Pancreas (tissue), 10 donors: ENCODE measurements around the gene TMEM220. TPM values are rescaled to one million over a fixed set of nuclear protein-coding genes. Genes with fewer than 3 reads are reported as not detected.

Experiments used
- ATAC-seq, 4 donors: fragments of 200-7000 bp; cut with Tn5 transposase; one replicate each; pipeline versions ENCODE4 v1.8.0 to v1.9.1; 2020; ENCODE audit warnings: mild to moderate bottlenecking in 4 of 4, moderate library complexity in 4 of 4
- DNase-seq, 6 donors: peaks; one replicate each; pipeline ENCODE4 v3.0.0-alpha.2; 2020
- FAIRE-seq: peaks from 2 replicates; lab custom pipeline; 2012; peaks lifted over from hg19 to GRCh38; lab: Jason Lieb, UNC
- H3K27ac ChIP-seq, 4 donors: fragments of 200-600 bp; sonication (generic); 1 replicate in 3 of 4; 2 replicates in 1 of 4; pipeline versions ENCODE4 v1.5.0 to v1.8.0; 2020
- H3K27me3 ChIP-seq, 4 donors: fragments of 200-600 bp; one replicate each; pipeline ENCODE4 v1.8.0; 2021
- H3K36me3 ChIP-seq, 3 donors: fragments of 200-600 bp; sonication (generic) in 1 of 3; one replicate each; pipeline versions ENCODE4 v1.5.0 to v1.8.0; 2020 to 2021
- H3K4me1 ChIP-seq, 3 donors: fragments of 200-600 bp; one replicate each; pipeline ENCODE4 v1.8.0; 2021
- H3K4me3 ChIP-seq, 4 donors: fragments of 200-600 bp; sonication (generic) in 2 of 4; one replicate each; pipeline versions ENCODE4 v1.5.0 to v1.8.0; 2020 to 2021
- H3K9me3 ChIP-seq, 4 donors: fragments of 200-600 bp; one replicate each; pipeline ENCODE4 v1.8.0; 2021
- CTCF ChIP-seq, 4 donors: fragments of 200-600 bp; sonication (generic) in 3 of 4; IDR thresholded peaks; one replicate each; pipeline versions ENCODE4 v1.5.0 to v1.8.0; 2021; ENCODE audit warnings: antibody characterized with exemption in 4 of 4
- WGBS, 2 donors: extraction: QIAGEN DNeasy Blood & Tissue Kit; methylation state at CpG; one replicate each; pipeline ENCODE4 v1.1.7; 2013; 5-methylcytosine and 5-hydroxymethylcytosine counted together
- intact Hi-C, 3 donors: fragments of 100-400 bp; cut with DNase I; formaldehyde crosslinking; loops; one replicate each; pipeline versions ENCODE4 v1.11.1 to v1.14.2; 2022
- polyA plus RNA-seq, 2 donors: library from polyadenylated mRNA; stranded (reverse); fragments of 200-250 nt; gene quantifications; one replicate each; pipeline ENCODE4 v1.2.3, GENCODE V29; 2013
- total RNA-seq, 6 donors: library from RNA; stranded (reverse); fragmentation: NEBNext Ultra II Directional in 4 of 6; extraction: Animal tissue kit (Norgen Biotek cat#: 25700) in 4 of 6; gene quantifications; one replicate each; pipeline versions ENCODE4 v1.2.1 to v1.2.4, GENCODE V29; 2021 to 2023
- donor health status: healthy with polysubstance abuse.
- donor health status: DM: no; HTN: no; CAD: no; lungs with moderate emphysema.
- donor health status: DM: no; HTN: no; CAD: no.
- donor health status: control.
- donor health status: control.
- donor health status: Bipolar disorder and iron deficiency.
- donor health status: DM: yes; HTN: yes; CAD: no.
- donor health status: DM: no; HTN: no; CAD: no.
- donor health status: DM: no; HTN: no; CAD: no.
- donor health status: DM: yes; HTN: yes; CAD: no.

Gene TMEM220
- total and polyA plus RNA-seq, 8 donors, result 3.0 to 12.4 (median 8.2) TPM

- DNase-seq, result no peak
- no peak for TF ChIP-seq CTCF (IDR thresholded peaks at IDR 0.05)
- Histone ChIP-seq H3K9me3 (no peaks in the 10 kb centered on the region), H3K27ac (no peak overlapping the region), H3K36me3 (peaks cover 0 to 15% (median 6%) of the 10 kb centered on the region in 3 donors), H3K4me1 (peaks cover 0 to 5% (median 0%) of the 10 kb centered on the region in 3 donors), H3K27me3 (no peaks in the 10 kb centered on the region), H3K4me3 (no peak overlapping the region)
- 87 to 88% methylated on average over 5 of the region's 5 CpGs for WGBS, 2 donors
- no peak for ATAC-seq
- FAIRE-seq, result no peak
- intact Hi-C loops, result no loop called here
These were observed 24.1 kb downstream of the TMEM220 start for GRCh38 chr17:10705727-10706126.

- ATAC-seq, result no peak
- DNase-seq, result no peak
- intact Hi-C loops, result no loop called here
- 67 to 71% methylated on average over 2 of the region's 2 CpGs for WGBS, 2 donors
- Histone ChIP-seq H3K27ac (no peak overlapping the region), H3K4me1 (peaks cover 0 to 12% (median 6%) of the 10 kb centered on the region in 3 donors), H3K36me3 (peaks cover 0 to 12% (median 2%) of the 10 kb centered on the region in 3 donors), H3K4me3 (no peak overlapping the region), H3K9me3 (no peaks in the 10 kb centered on the region), H3K27me3 (no peaks in the 10 kb centered on the region)
- no peak for FAIRE-seq
- no peak for TF ChIP-seq CTCF (IDR thresholded peaks at IDR 0.05)
These were observed 27.2 kb downstream of the TMEM220 start for GRCh38 chr17:10702574-10702973.

GRCh38 chr17:10699856-10700255, 30.0 kb downstream of the TMEM220 start:
- 85 to 95% methylated on average over 1 of the region's 1 CpG for WGBS, 2 donors
- no peak for DNase-seq
- no peak for TF ChIP-seq CTCF (IDR thresholded peaks at IDR 0.05)
- no peak overlapping the region for H3K27ac ChIP-seq
- intact Hi-C loops, result no loop called here
- no peak for ATAC-seq
- FAIRE-seq, result no peak
- H3K9me3 ChIP-seq, result no peaks in the 10 kb centered on the region
- peaks cover 6 to 19% (median 7%) of the 10 kb centered on the region in 3 donors for H3K4me1 ChIP-seq
- no peaks in the 10 kb centered on the region for H3K27me3 ChIP-seq
- H3K4me3 ChIP-seq, result no peak overlapping the region
- no peaks in the 10 kb centered on the region for H3K36me3 ChIP-seq

- Histone ChIP-seq H3K4me1 (peaks cover 6 to 19% (median 7%) of the 10 kb centered on the region in 3 donors), H3K36me3 (no peaks in the 10 kb centered on the region), H3K27me3 (no peaks in the 10 kb centered on the region), H3K9me3 (no peaks in the 10 kb centered on the region), H3K4me3 (peak overlapping the region; percentile 75 to 100 (median 96)), H3K27ac (peak overlapping the region; percentile 94 to 97 (median 95))
- ATAC-seq (peak; percentile 17 to 36 (median 26)), DNase-seq (no peak), FAIRE-seq (no peak)
- intact Hi-C loops, result no loop called here
- WGBS, 2 donors, result 2 to 3% methylated on average over 18 of the region's 18 CpGs
- no peak for TF ChIP-seq CTCF (IDR thresholded peaks at IDR 0.05)
These were observed 31.6 kb downstream of the TMEM220 start for GRCh38 chr17:10698096-10698818.
